Measurements from ENCODE around the gene TMEM186. TPM values are rescaled to one million over a fixed set of nuclear protein-coding genes. Genes with fewer than 3 reads are reported as not detected.
"Not testable (repeated sequence)": the region's sequence is repeated elsewhere in the genome, so short reads cannot be mapped to it uniquely, and the experiment has no call there.

Gene TMEM186
- total and polyA plus RNA-seq, 8 donors, result 8.8 to 15.6 (median 12.4) TPM

GRCh38 chr16:8753416-8754054, 43.9 kb downstream of the TMEM186 start:
- no peak for TF ChIP-seq CTCF (IDR thresholded peaks at IDR 0.05)
- Histone ChIP-seq H3K27me3 (no peaks in the 10 kb centered on the region), H3K36me3 (no peaks in the 10 kb centered on the region), H3K9me3 (no peaks in the 10 kb centered on the region), H3K27ac (no peak overlapping the region), H3K4me3 (no peak overlapping the region), H3K4me1 (no peaks in the 10 kb centered on the region)
- ATAC-seq (no peak), DNase-seq (no peak)
- intact Hi-C loops (cut with DNase I), result no loop called here

GRCh38 chr16:8752706-8753105, 44.7 kb downstream of the TMEM186 start:
- intact Hi-C loops (cut with DNase I), result no loop called here
- no peaks in the 10 kb centered on the region for H3K4me1 ChIP-seq
- H3K36me3 ChIP-seq, result no peaks in the 10 kb centered on the region
- ATAC-seq (no peak), DNase-seq (no peak)
- H3K9me3 ChIP-seq, result no peaks in the 10 kb centered on the region
- no peaks in the 10 kb centered on the region for H3K27me3 ChIP-seq
- H3K4me3 ChIP-seq, result no peak overlapping the region
- H3K27ac ChIP-seq, result no peak overlapping the region
- no peak for TF ChIP-seq CTCF (IDR thresholded peaks at IDR 0.05)

- intact Hi-C loops (cut with DNase I), result no loop called here
- Histone ChIP-seq H3K27ac (no peak overlapping the region), H3K4me3 (no peak overlapping the region), H3K27me3 (no peaks in the 10 kb centered on the region), H3K36me3 (no peaks in the 10 kb centered on the region), H3K4me1 (no peaks in the 10 kb centered on the region), H3K9me3 (no peaks in the 10 kb centered on the region)
- no peak for DNase-seq
- peak; percentile 41 for ATAC-seq
- TF ChIP-seq CTCF (IDR thresholded peaks at IDR 0.05), result no peak
These were observed 45.7 kb downstream of the TMEM186 start for GRCh38 chr16:8751481-8752311.

- H3K4me3 ChIP-seq; ATAC-seq; H3K4me1 ChIP-seq; H3K9me3 ChIP-seq; intact Hi-C loops (cut with DNase I); H3K27me3 ChIP-seq; H3K27ac ChIP-seq; H3K36me3 ChIP-seq: not testable (repeated sequence)
- DNase-seq, result peak in 1 of 4 donors; percentile 49
These were observed 48.5 kb downstream of the TMEM186 start for GRCh38 chr16:8748944-8749343.

Other genes with a start within 250 kb of the TMEM186 start
- not detected for gene TMEM114, start 207.1 kb downstream of the TMEM186 start, total RNA-seq
- not detected for gene TMEM114, start 207.1 kb downstream of the TMEM186 start, polyA plus RNA-seq (ENCODE audit: insufficient read length in 6 of 6)
- gene METTL22, start 175.9 kb downstream of the TMEM186 start, total RNA-seq, result 10 to 100 TPM; 28.2 to 43.5 TPM
- gene METTL22, start 175.9 kb downstream of the TMEM186 start, polyA plus RNA-seq (ENCODE audit: insufficient read length in 6 of 6), result 10 to 100 TPM; 25.9 to 35.8 (median 29.4) TPM
- gene ABAT, start 123.0 kb downstream of the TMEM186 start, total RNA-seq, result 10 to 100 TPM in 1 of 2 donors, 1 to 10 TPM in 1; 8.0 to 14.1 TPM
- 10 to 100 TPM; 32.5 to 42.6 (median 37.2) TPM for gene ABAT, start 123.0 kb downstream of the TMEM186 start, polyA plus RNA-seq (ENCODE audit: insufficient read length in 6 of 6)
- 10 to 100 TPM; 35.8 to 38.2 TPM for gene PMM2, start 200 bp upstream of the TMEM186 start, total RNA-seq
- gene PMM2, start 200 bp upstream of the TMEM186 start, polyA plus RNA-seq (ENCODE audit: insufficient read length in 6 of 6), result 10 to 100 TPM; 19.2 to 27.9 (median 22.4) TPM
- gene CARHSP1, start 71.4 kb upstream of the TMEM186 start, total RNA-seq, result 10 to 100 TPM; 74.0 to 96.0 TPM
- gene CARHSP1, start 71.4 kb upstream of the TMEM186 start, polyA plus RNA-seq (ENCODE audit: insufficient read length in 6 of 6), result 100 to 1,000 TPM in 1 of 6 donors, 10 to 100 TPM in 5; 85.2 to 114 (median 93.7) TPM
- gene LITAFD, start 84.7 kb upstream of the TMEM186 start, total RNA-seq, result not detected
- gene LITAFD, start 84.7 kb upstream of the TMEM186 start, polyA plus RNA-seq (ENCODE audit: insufficient read length in 6 of 6), result under 1 TPM in 2 of 6 donors, not detected in 4; 0.18 to 0.27 TPM
- gene USP7, start 166.3 kb upstream of the TMEM186 start, total RNA-seq, result 10 to 100 TPM; 70.4 to 98.4 TPM
- gene USP7, start 166.3 kb upstream of the TMEM186 start, polyA plus RNA-seq (ENCODE audit: insufficient read length in 6 of 6), result 100 to 1,000 TPM; 112 to 159 (median 128) TPM